Superior temporal gyrus (tissue), 1 donor: ENCODE measurements around the gene SGCA.

Experiments used
- DNase-seq: peaks from one replicate; pipeline ENCODE4 v3.0.0-alpha.2; 2016; ENCODE audit errors: extremely low spot score

The SGCA gene

GRCh38 chr17:50209472-50210239 lies 43.9 kb downstream of the SGCA start:
- no peak for DNase-seq

GRCh38 chr17:50210240-50211225 lies 44.7 kb downstream of the SGCA start:
- no peak for DNase-seq

GRCh38 chr17:50211249-50212120 lies 45.7 kb downstream of the SGCA start:
- DNase-seq: no peak

GRCh38 chr17:50212121-50212843 lies 46.5 kb downstream of the SGCA start:
- DNase-seq: no peak

GRCh38 chr17:50213026-50214022 lies 47.5 kb downstream of the SGCA start:
- DNase-seq: no peak

DNA sequence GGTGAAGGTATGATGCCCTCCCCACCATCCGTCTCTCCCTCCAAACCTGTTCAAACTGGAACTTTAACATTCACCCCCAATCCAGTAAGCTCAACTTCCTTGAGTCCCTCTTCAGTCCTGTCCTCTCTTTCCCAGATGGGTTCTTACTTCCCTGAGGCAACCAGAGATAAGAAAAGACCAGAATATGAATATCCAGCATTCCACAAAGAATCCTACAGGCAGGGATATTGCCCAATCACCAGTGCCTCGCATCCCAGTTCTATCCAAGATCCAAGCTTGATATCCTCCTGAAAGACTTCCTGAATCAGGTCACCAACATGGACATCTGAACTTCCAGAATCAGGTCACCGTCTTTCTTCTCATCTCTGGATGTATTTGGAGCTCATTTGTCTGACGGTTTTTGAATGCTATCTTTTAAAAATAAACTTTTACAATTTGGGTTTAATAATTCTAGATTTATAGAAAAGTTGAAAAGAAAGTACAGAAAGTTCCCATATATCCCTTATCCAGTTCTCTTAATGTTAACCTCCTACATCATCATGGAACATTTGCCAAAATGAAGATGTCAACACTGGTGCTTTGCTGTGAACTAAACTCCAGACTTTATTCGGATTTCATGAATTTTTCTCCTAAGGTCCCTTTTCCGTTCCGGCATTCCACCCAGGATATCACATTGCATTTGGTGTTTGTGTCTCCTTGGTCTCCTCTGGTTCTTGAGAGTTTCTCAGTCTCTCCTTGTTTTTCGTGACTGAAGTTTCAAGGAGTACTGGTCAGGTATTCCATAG lies 49.4 kb downstream of the SGCA start:
- DNase-seq: no peak

- DNase-seq: no peak
Measured at GRCh38 chr17:50217591-50217990, 51.8 kb downstream of the SGCA start.

- no peak for DNase-seq
Measured at GRCh38 chr17:50218071-50218759, 52.4 kb downstream of the SGCA start.

DNA sequence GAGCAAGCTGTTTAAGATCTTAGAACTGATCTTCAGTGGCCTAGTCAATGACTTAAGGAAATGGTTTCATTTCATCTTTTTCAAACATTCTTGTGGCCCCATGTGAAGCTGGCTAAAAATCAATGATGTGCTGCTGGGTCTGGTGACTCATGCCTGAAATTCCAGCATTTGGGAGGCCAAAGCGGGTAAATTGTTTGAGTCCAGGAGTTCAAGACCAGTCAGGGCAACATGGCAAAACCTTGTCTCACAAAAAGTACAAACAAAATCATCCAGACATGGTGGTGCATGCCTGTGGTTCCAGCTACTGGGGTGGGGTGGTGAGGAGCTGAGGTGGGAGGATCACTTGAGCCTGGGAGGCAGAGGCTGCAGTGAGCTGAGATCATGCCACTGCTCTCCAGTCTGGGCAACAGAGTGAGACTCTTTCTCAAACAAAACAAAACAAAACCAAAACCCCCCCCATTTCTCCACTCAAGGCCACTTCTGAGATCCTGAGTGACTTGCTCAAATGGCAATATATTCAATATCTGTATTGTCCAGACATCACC lies 53.0 kb downstream of the SGCA start:
- no peak for DNase-seq

- DNase-seq: no peak
Measured at GRCh38 chr17:50219342-50219741, 53.5 kb downstream of the SGCA start.

DNA sequence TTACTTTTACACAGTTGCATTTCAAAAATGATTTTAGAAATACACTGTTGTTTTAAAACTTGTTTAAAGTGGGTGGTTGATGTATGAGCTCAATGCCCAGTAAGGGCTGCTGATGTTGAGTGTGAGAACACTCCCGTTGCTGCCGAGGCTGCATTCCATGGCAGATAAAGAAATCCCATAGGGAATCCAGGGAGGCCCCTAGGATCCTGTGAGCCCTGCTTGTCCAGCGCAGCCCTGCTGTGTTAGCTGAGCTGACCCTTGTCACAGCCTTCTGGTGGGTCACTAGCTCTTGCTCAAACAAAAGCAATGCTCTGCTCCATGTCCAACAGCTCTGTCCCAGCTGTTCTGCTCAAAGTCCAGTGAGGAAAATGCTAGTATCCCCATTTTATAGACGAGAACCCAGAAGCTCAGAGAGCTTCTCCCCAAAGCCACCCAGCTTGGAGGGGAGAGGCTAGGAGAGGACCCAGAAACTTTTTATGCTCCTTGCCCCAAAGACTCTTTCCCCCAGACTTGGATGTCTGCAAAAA lies 54.2 kb downstream of the SGCA start:
- DNase-seq: no peak

- DNase-seq: no peak
Measured at GRCh38 chr17:50220811-50221210, 55.0 kb downstream of the SGCA start.

- no peak for DNase-seq
Measured at GRCh38 chr17:50221266-50221863, 55.6 kb downstream of the SGCA start.

GRCh38 chr17:50221864-50222545 lies 56.2 kb downstream of the SGCA start:
- no peak for DNase-seq

DNA sequence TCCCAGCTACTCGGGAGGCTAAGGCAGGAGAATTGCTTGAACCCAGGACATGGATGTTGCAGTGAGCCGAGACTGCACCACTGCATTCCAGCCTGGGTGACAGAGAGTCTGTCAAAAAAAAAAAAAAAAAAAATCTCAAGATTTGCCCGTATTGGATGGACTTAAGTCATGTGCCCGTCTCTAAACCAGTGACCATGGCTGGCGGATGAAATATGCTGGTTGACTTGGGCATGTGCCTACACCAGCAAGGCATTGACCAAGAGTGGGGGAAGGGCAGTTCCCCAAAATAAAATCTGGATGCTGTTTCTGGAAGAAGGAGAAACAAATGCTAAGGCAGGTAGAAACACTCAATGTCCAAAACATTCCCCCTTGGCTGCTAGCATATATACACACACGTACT lies 57.1 kb downstream of the SGCA start:
- DNase-seq: no peak
